ENCODE data around the gene SPINT2. TPM values are rescaled to one million over a fixed set of nuclear protein-coding genes. Genes with fewer than 3 reads are reported as not detected.
"Not testable (repeated sequence)": the region's sequence is repeated elsewhere in the genome, so short reads cannot be mapped to it uniquely, and the experiment has no call there.

Gene SPINT2
- total RNA-seq, 1 experiment from 2014 or later: not detected

GRCh38 chr19:38228491-38229439 lies 35.6 kb upstream of the SPINT2 start:
- peak in 1 of 2 experiments; percentile 32 for DNase-seq (ENCODE audit: low read depth in 1 of 2, low spot score in 2 of 2)
- Histone ChIP-seq H3K27ac (no peak overlapping the region), H3K36me3 (no peaks in the 10 kb centered on the region), H3K4me1 (replicated peaks) (peaks cover 11% of the 10 kb centered on the region), H3K9me3 (replicated peaks) (no peaks in the 10 kb centered on the region), H3K27me3 (replicated peaks) (no peaks in the 10 kb centered on the region), H3K4me3 (peak overlapping the region; percentile 43)

GRCh38 chr19:38229585-38230073 lies 34.7 kb upstream of the SPINT2 start:
- H3K4me3 ChIP-seq: peak overlapping the region; percentile 43

GRCh38 chr19:38230506-38231133 lies 33.8 kb upstream of the SPINT2 start:
- not testable (repeated sequence) for DNase-seq (ENCODE audit: low read depth in 1 of 2, low spot score in 2 of 2); H3K27me3 ChIP-seq (replicated peaks)

More at GRCh38 chr19:38229585-38230073, 34.7 kb upstream of the SPINT2 start:
- peak; percentile 83 to 90 for DNase-seq (ENCODE audit: low read depth in 1 of 2, low spot score in 2 of 2)
- Histone ChIP-seq H3K9me3 (replicated peaks) (no peaks in the 10 kb centered on the region), H3K27ac (no peak overlapping the region), H3K36me3 (no peaks in the 10 kb centered on the region), H3K4me1 (replicated peaks) (peaks cover 7% of the 10 kb centered on the region; the same call in 1 of the 2 replicates), H3K27me3 (replicated peaks) (no peaks in the 10 kb centered on the region)

GRCh38 chr19:38231918-38232317 lies 32.5 kb upstream of the SPINT2 start:
- DNase-seq (ENCODE audit: low read depth in 1 of 2, low spot score in 2 of 2): no peak
- Histone ChIP-seq H3K27me3 (replicated peaks) (no peaks in the 10 kb centered on the region), H3K27ac (no peak overlapping the region), H3K9me3 (replicated peaks) (no peaks in the 10 kb centered on the region), H3K36me3 (no peaks in the 10 kb centered on the region), H3K4me1 (replicated peaks) (peaks cover 7% of the 10 kb centered on the region; the same call in 1 of the 2 replicates), H3K4me3 (no peak overlapping the region)

More at GRCh38 chr19:38230506-38231133, 33.8 kb upstream of the SPINT2 start:
- H3K4me3 ChIP-seq; H3K4me1 ChIP-seq (replicated peaks); H3K27ac ChIP-seq; H3K9me3 ChIP-seq (replicated peaks); H3K36me3 ChIP-seq: not testable (repeated sequence)

- H3K27ac ChIP-seq: no peak overlapping the region
- H3K4me1 ChIP-seq (replicated peaks): peaks cover 4% of the 10 kb centered on the region; the same call in 1 of the 2 replicates
- H3K4me3 ChIP-seq: no peak overlapping the region
- no peaks in the 10 kb centered on the region for H3K27me3 ChIP-seq (replicated peaks)
- DNase-seq (ENCODE audit: low read depth in 1 of 2, low spot score in 2 of 2): peak; percentile 46 to 74
- no peaks in the 10 kb centered on the region for H3K9me3 ChIP-seq (replicated peaks)
- no peaks in the 10 kb centered on the region for H3K36me3 ChIP-seq
These were observed 30.6 kb upstream of the SPINT2 start for GRCh38 chr19:38233740-38234251.

- DNase-seq (ENCODE audit: low read depth in 1 of 2, low spot score in 2 of 2): no peak
- Histone ChIP-seq H3K27ac (no peak overlapping the region), H3K9me3 (replicated peaks) (no peaks in the 10 kb centered on the region), H3K27me3 (replicated peaks) (no peaks in the 10 kb centered on the region), H3K4me1 (replicated peaks) (no peaks in the 10 kb centered on the region), H3K4me3 (no peak overlapping the region), H3K36me3 (no peaks in the 10 kb centered on the region)
These were observed 29.8 kb upstream of the SPINT2 start for GRCh38 chr19:38234615-38235014.

GRCh38 chr19:38239816-38240215 lies 24.6 kb upstream of the SPINT2 start:
- Histone ChIP-seq H3K27ac (no peak overlapping the region), H3K4me1 (replicated peaks) (no peaks in the 10 kb centered on the region; the same call in 1 of the 2 replicates), H3K4me3 (no peak overlapping the region), H3K27me3 (replicated peaks) (no peaks in the 10 kb centered on the region; the same call in 1 of the 2 replicates), H3K9me3 (replicated peaks) (no peaks in the 10 kb centered on the region), H3K36me3 (no peaks in the 10 kb centered on the region)
- DNase-seq (ENCODE audit: low read depth in 1 of 2, low spot score in 2 of 2): no peak

GRCh38 chr19:38243279-38243673 lies 21.1 kb upstream of the SPINT2 start:
- no peaks in the 10 kb centered on the region for H3K36me3 ChIP-seq
- no peak overlapping the region for H3K27ac ChIP-seq
- H3K27me3 ChIP-seq (replicated peaks): no peaks in the 10 kb centered on the region; the same call in 1 of the 2 replicates
- peak overlapping the region; percentile 21 for H3K4me3 ChIP-seq
- no peaks in the 10 kb centered on the region for H3K9me3 ChIP-seq (replicated peaks)
- H3K4me1 ChIP-seq (replicated peaks): no peaks in the 10 kb centered on the region; the same call in 1 of the 2 replicates
- no peak for DNase-seq (ENCODE audit: low read depth in 1 of 2, low spot score in 2 of 2)

GRCh38 chr19:38245826-38246498 lies 18.4 kb upstream of the SPINT2 start:
- no peak for DNase-seq (ENCODE audit: low read depth in 1 of 2, low spot score in 2 of 2)
- Histone ChIP-seq H3K27me3 (replicated peaks) (no peaks in the 10 kb centered on the region; the same call in 1 of the 2 replicates), H3K4me3 (no peak overlapping the region), H3K4me1 (replicated peaks) (no peaks in the 10 kb centered on the region; the same call in 1 of the 2 replicates), H3K9me3 (replicated peaks) (no peaks in the 10 kb centered on the region), H3K36me3 (no peaks in the 10 kb centered on the region), H3K27ac (no peak overlapping the region)

GRCh38 chr19:38247126-38247525 lies 17.2 kb upstream of the SPINT2 start:
- H3K27ac ChIP-seq: no peak overlapping the region
- no peak for DNase-seq (ENCODE audit: low read depth in 1 of 2, low spot score in 2 of 2)

GRCh38 chr19:38247734-38248268 lies 16.6 kb upstream of the SPINT2 start:
- Histone ChIP-seq H3K27ac (no peak overlapping the region), H3K36me3 (no peaks in the 10 kb centered on the region), H3K9me3 (replicated peaks) (no peaks in the 10 kb centered on the region), H3K27me3 (replicated peaks) (no peaks in the 10 kb centered on the region; the same call in 1 of the 2 replicates), H3K4me3 (no peak overlapping the region), H3K4me1 (replicated peaks) (peaks cover 11% of the 10 kb centered on the region)
- DNase-seq (ENCODE audit: low read depth in 1 of 2, low spot score in 2 of 2): no peak

More at GRCh38 chr19:38247126-38247525, 17.2 kb upstream of the SPINT2 start:
- peaks cover 9% of the 10 kb centered on the region for H3K4me1 ChIP-seq (replicated peaks)
- H3K9me3 ChIP-seq (replicated peaks): no peaks in the 10 kb centered on the region
- no peaks in the 10 kb centered on the region for H3K36me3 ChIP-seq
- H3K4me3 ChIP-seq: no peak overlapping the region
- H3K27me3 ChIP-seq (replicated peaks): no peaks in the 10 kb centered on the region; the same call in 1 of the 2 replicates

- no peak for DNase-seq (ENCODE audit: low read depth in 1 of 2, low spot score in 2 of 2)
- peaks cover 17% of the 10 kb centered on the region for H3K4me1 ChIP-seq (replicated peaks)
- no peak overlapping the region for H3K4me3 ChIP-seq
- no peaks in the 10 kb centered on the region for H3K27me3 ChIP-seq (replicated peaks)
- no peak overlapping the region for H3K27ac ChIP-seq
- no peaks in the 10 kb centered on the region for H3K9me3 ChIP-seq (replicated peaks)
- H3K36me3 ChIP-seq: no peaks in the 10 kb centered on the region
These were observed 16.0 kb upstream of the SPINT2 start for GRCh38 chr19:38248421-38248820.

- H3K36me3 ChIP-seq: no peaks in the 10 kb centered on the region
- no peak for DNase-seq (ENCODE audit: low read depth in 1 of 2, low spot score in 2 of 2)
- H3K4me1 ChIP-seq (replicated peaks): peaks cover 25% of the 10 kb centered on the region
- H3K4me3 ChIP-seq: no peak overlapping the region
- no peak overlapping the region for H3K27ac ChIP-seq
- no peaks in the 10 kb centered on the region for H3K9me3 ChIP-seq (replicated peaks)
- H3K27me3 ChIP-seq (replicated peaks): no peaks in the 10 kb centered on the region
These were observed 13.9 kb upstream of the SPINT2 start for GRCh38 chr19:38250428-38250820.
